ENCODE measurements around the gene TMEM14B.
A peak's percentile ranks its signal among the peaks of the same experiment; 100 is the strongest.
"Not testable (repeated sequence)": the region's sequence is repeated elsewhere in the genome, so short reads cannot be mapped to it uniquely, and the experiment has no call there.

TMEM14B gene

GRCh38 chr6:10725044-10725443, 22.6 kb upstream of the TMEM14B start:
- H3K4me3 ChIP-seq (ENCODE audit: low read length), result no peak overlapping the region
- H3K27me3 ChIP-seq (ENCODE audit: control insufficient read depth, insufficient read depth, low read length), result no peaks in the 10 kb centered on the region
- H3K9ac ChIP-seq (ENCODE audit: low read length), result no peak overlapping the region
- H3K36me3 ChIP-seq (ENCODE audit: control insufficient read depth, low read depth, low read length), result peaks cover 37% of the 10 kb centered on the region
- no peak overlapping the region for H3K27ac ChIP-seq (ENCODE audit: low read length)
- H3K4me1 ChIP-seq (ENCODE audit: control insufficient read depth, low read depth, low read length), result peaks cover 5% of the 10 kb centered on the region
- no peaks in the 10 kb centered on the region for H3K9me3 ChIP-seq (ENCODE audit: control insufficient read depth, low read depth, low read length)

- Histone ChIP-seq H3K27me3 (ENCODE audit: control insufficient read depth, insufficient read depth, low read length) (no peaks in the 10 kb centered on the region), H3K4me1 (ENCODE audit: control insufficient read depth, low read depth, low read length) (peaks cover 5% of the 10 kb centered on the region), H3K4me3 (ENCODE audit: low read length) (no peak overlapping the region), H3K9me3 (ENCODE audit: control insufficient read depth, low read depth, low read length) (no peaks in the 10 kb centered on the region), H3K9ac (ENCODE audit: low read length) (no peak overlapping the region), H3K27ac (ENCODE audit: low read length) (no peak overlapping the region), H3K36me3 (ENCODE audit: control insufficient read depth, low read depth, low read length) (peaks cover 44% of the 10 kb centered on the region)
These were observed 21.9 kb upstream of the TMEM14B start for GRCh38 chr6:10725716-10726115.

DNA sequence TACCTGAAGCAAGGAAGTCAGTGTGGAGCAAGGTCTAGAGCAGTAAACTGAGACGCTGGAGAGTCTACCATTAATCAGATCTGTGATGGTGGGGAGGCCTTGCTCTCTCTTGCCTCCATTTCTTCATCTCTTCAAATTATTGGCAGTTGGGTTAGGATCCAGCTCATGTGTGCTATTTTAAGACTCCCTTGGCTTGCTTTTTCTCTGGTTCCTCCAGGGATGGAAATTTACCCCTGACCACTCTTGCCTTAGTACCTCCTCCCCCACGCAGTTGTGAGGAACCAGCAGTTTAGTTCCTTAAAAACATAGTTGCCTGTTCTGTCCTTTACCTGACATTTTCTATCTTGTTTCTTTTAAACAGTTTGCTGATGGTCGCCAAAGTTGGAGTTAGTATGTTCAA, 17.4 kb upstream of the TMEM14B start:
- Histone ChIP-seq H3K27me3 (ENCODE audit: control insufficient read depth, insufficient read depth, low read length) (no peaks in the 10 kb centered on the region), H3K9ac (ENCODE audit: low read length) (no peak overlapping the region), H3K9me3 (ENCODE audit: control insufficient read depth, low read depth, low read length) (no peaks in the 10 kb centered on the region), H3K4me1 (ENCODE audit: control insufficient read depth, low read depth, low read length) (no peaks in the 10 kb centered on the region), H3K27ac (ENCODE audit: low read length) (no peak overlapping the region), H3K36me3 (ENCODE audit: control insufficient read depth, low read depth, low read length) (peaks cover 49% of the 10 kb centered on the region), H3K4me3 (ENCODE audit: low read length) (no peak overlapping the region)

DNA sequence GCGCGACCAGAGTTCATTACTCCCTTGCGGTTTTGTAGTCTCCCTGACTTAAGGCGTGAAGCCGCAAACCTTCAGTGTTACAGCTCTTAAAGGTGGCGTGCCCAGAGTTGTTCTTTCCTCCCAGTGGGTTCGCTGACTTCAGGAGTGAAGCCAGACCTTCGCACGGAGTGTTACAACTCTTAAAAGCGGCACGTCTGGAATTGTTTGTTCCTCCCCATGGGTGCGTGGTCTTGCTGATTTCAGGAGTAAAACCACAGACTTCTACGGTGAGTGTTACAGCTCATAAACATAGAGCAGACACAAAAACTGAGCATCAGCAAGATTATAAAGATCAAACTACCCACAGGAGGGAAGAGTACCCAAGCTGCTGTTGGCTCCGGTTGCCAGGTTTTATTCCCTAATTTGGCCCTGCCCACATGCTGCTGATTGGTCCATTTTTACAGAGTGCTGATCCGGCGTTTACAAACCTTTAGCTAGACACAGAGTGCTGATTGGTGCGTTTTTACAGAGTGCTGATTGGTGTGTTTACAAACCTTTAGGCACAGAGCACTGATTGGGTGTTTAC, 14.4 kb upstream of the TMEM14B start:
- no peaks in the 10 kb centered on the region for H3K4me1 ChIP-seq (ENCODE audit: control insufficient read depth, low read depth, low read length)
- no peaks in the 10 kb centered on the region for H3K9me3 ChIP-seq (ENCODE audit: control insufficient read depth, low read depth, low read length)
- H3K4me3 ChIP-seq (ENCODE audit: low read length), result no peak overlapping the region
- peaks cover 32% of the 10 kb centered on the region for H3K36me3 ChIP-seq (ENCODE audit: control insufficient read depth, low read depth, low read length)
- no peak overlapping the region for H3K9ac ChIP-seq (ENCODE audit: low read length)
- no peaks in the 10 kb centered on the region for H3K27me3 ChIP-seq (ENCODE audit: control insufficient read depth, insufficient read depth, low read length)
- no peak overlapping the region for H3K27ac ChIP-seq (ENCODE audit: low read length)

DNA sequence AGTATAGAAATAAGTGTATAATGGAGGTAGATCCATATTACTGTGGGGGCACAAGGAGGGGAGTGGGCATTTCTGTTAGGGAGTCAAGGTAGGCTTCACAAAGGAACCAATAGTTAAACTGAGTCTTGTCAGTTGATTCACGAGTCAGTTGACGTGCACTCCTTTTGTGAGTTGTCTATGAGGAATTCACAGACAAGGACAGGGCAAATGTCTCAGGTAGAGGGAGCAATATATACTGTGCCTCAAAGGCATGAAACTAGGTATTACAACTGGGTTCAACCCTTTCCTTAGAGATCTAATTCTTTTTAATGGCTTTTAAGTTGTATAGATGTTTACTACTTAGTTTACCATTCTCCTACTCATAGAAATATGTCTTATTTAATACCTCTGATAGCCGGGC, 13.7 kb upstream of the TMEM14B start:
- Histone ChIP-seq H3K4me3 (ENCODE audit: low read length) (no peak overlapping the region), H3K27me3 (ENCODE audit: control insufficient read depth, insufficient read depth, low read length) (no peaks in the 10 kb centered on the region), H3K36me3 (ENCODE audit: control insufficient read depth, low read depth, low read length) (peaks cover 26% of the 10 kb centered on the region), H3K27ac (ENCODE audit: low read length) (no peak overlapping the region), H3K9me3 (ENCODE audit: control insufficient read depth, low read depth, low read length) (no peaks in the 10 kb centered on the region), H3K4me1 (ENCODE audit: control insufficient read depth, low read depth, low read length) (no peaks in the 10 kb centered on the region), H3K9ac (ENCODE audit: low read length) (no peak overlapping the region)

- Histone ChIP-seq H3K4me3 (ENCODE audit: low read length) (no peak overlapping the region), H3K9ac (ENCODE audit: low read length) (no peak overlapping the region), H3K36me3 (ENCODE audit: control insufficient read depth, low read depth, low read length) (peaks cover 5% of the 10 kb centered on the region), H3K27me3 (ENCODE audit: control insufficient read depth, insufficient read depth, low read length) (no peaks in the 10 kb centered on the region), H3K9me3 (ENCODE audit: control insufficient read depth, low read depth, low read length) (no peaks in the 10 kb centered on the region), H3K4me1 (ENCODE audit: control insufficient read depth, low read depth, low read length) (no peaks in the 10 kb centered on the region), H3K27ac (ENCODE audit: low read length) (no peak overlapping the region)
These were observed 10.9 kb upstream of the TMEM14B start for GRCh38 chr6:10736731-10737130.

DNA sequence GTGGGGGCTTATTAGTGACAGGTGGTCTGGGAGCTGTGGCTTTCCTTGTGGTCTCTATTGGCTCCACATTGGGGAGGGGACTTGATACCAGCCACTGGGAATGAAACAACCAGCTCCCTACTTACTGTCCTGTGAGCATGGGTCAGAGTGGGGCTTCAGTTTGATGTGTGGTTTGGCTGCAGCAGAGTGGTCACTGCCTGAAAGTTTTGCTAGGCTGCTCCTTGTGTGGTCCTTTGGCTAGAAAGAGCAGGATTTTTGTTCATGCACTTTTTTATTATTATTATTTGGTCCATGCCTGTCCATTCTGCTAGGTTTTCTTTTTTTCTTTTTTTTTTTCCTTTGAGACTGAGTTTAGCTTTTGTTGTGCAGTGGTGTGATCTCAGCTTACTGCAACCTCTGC, 7.5 kb upstream of the TMEM14B start:
- Histone ChIP-seq H3K9ac (ENCODE audit: low read length) (no peak overlapping the region), H3K4me1 (ENCODE audit: control insufficient read depth, low read depth, low read length) (no peaks in the 10 kb centered on the region), H3K27ac (ENCODE audit: low read length) (no peak overlapping the region), H3K36me3 (ENCODE audit: control insufficient read depth, low read depth, low read length) (no peaks in the 10 kb centered on the region), H3K4me3 (ENCODE audit: low read length) (no peak overlapping the region), H3K9me3 (ENCODE audit: control insufficient read depth, low read depth, low read length) (no peaks in the 10 kb centered on the region), H3K27me3 (ENCODE audit: control insufficient read depth, insufficient read depth, low read length) (no peaks in the 10 kb centered on the region)

DNA sequence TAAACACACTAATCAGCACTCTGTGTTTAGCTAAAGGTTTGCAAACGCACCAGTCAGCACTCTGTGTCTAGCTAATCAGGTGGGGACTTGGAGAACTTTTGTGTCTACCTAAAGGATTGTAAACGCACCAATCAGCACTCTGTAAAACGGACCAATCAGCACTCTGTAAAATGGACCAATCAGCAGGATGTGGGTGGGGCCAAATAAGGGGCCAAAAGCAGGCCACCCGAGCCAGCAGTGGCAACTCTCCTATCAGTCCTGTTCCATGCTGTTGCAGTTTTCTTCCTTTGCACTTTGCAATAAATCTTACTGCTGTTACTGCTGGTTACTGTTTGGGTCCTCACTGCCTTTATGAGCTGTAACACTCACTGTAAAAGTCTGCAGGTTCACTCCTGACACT, 6.0 kb upstream of the TMEM14B start:
- H3K9ac ChIP-seq (ENCODE audit: low read length); H3K27ac ChIP-seq (ENCODE audit: low read length); H3K27me3 ChIP-seq (ENCODE audit: control insufficient read depth, insufficient read depth, low read length); H3K36me3 ChIP-seq (ENCODE audit: control insufficient read depth, low read depth, low read length); H3K4me3 ChIP-seq (ENCODE audit: low read length); H3K9me3 ChIP-seq (ENCODE audit: control insufficient read depth, low read depth, low read length); H3K4me1 ChIP-seq (ENCODE audit: control insufficient read depth, low read depth, low read length): not testable (repeated sequence)

DNA sequence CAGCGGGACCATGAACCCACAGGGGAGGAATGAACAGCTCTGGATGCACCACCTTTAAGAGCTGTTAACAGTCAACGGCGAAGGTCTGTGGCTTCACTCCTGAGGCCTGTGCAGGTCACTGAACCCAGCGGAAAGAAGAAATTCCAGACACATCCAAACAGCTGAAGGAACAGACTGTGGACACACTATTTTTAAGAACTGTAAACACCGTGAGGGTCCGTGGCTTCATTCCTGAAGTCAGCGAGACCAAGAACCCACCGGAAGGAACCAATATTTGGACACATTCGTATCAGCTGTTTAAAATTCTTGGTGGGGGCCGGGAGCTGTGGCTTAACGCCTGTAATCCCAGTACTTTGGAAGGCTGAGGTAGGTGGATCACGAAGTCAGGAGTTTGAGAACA, 5.4 kb upstream of the TMEM14B start:
- no peaks in the 10 kb centered on the region for H3K36me3 ChIP-seq (ENCODE audit: control insufficient read depth, low read depth, low read length)
- H3K9ac ChIP-seq (ENCODE audit: low read length), result no peak overlapping the region
- peaks cover 4% of the 10 kb centered on the region for H3K4me1 ChIP-seq (ENCODE audit: control insufficient read depth, low read depth, low read length)
- H3K9me3 ChIP-seq (ENCODE audit: control insufficient read depth, low read depth, low read length), result no peaks in the 10 kb centered on the region
- H3K4me3 ChIP-seq (ENCODE audit: low read length), result no peak overlapping the region
- H3K27ac ChIP-seq (ENCODE audit: low read length), result no peak overlapping the region
- H3K27me3 ChIP-seq (ENCODE audit: control insufficient read depth, insufficient read depth, low read length), result no peaks in the 10 kb centered on the region

DNA sequence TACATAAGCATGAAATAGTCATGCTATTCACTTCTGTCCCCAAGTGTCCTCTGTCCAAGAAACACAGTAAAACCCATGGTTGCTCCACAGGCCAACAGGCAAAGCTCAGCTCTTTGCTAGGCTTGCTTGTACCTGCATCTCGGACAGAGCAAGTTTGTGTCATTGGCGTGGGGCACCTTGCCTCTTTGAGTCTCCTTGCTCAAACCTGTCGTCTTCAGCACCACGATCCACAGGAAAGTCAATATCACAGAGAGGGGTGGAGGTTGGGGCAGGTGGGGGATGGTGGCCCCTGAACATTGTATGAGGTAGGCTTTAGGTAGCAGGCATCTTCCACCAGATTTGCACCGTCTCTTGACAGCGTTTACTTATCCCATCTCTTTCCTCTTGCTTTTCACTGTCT, 4.1 kb upstream of the TMEM14B start:
- no peak overlapping the region for H3K27ac ChIP-seq (ENCODE audit: low read length)

GRCh38 chr6:10745116-10745515, 2.5 kb upstream of the TMEM14B start:
- Histone ChIP-seq H3K27me3 (ENCODE audit: control insufficient read depth, insufficient read depth, low read length) (no peaks in the 10 kb centered on the region), H3K9ac (ENCODE audit: low read length) (no peak overlapping the region), H3K36me3 (ENCODE audit: control insufficient read depth, low read depth, low read length) (peaks cover 9% of the 10 kb centered on the region), H3K27ac (ENCODE audit: low read length) (no peak overlapping the region), H3K9me3 (ENCODE audit: control insufficient read depth, low read depth, low read length) (no peaks in the 10 kb centered on the region), H3K4me1 (ENCODE audit: control insufficient read depth, low read depth, low read length) (peaks cover 4% of the 10 kb centered on the region), H3K4me3 (ENCODE audit: low read length) (no peak overlapping the region)

More for the DNA sequence above, 4.1 kb upstream of the TMEM14B start:
- Histone ChIP-seq H3K4me3 (ENCODE audit: low read length) (no peak overlapping the region), H3K27me3 (ENCODE audit: control insufficient read depth, insufficient read depth, low read length) (no peaks in the 10 kb centered on the region), H3K9me3 (ENCODE audit: control insufficient read depth, low read depth, low read length) (no peaks in the 10 kb centered on the region), H3K9ac (ENCODE audit: low read length) (no peak overlapping the region), H3K36me3 (ENCODE audit: control insufficient read depth, low read depth, low read length) (no peaks in the 10 kb centered on the region), H3K4me1 (ENCODE audit: control insufficient read depth, low read depth, low read length) (peaks cover 4% of the 10 kb centered on the region)

DNA sequence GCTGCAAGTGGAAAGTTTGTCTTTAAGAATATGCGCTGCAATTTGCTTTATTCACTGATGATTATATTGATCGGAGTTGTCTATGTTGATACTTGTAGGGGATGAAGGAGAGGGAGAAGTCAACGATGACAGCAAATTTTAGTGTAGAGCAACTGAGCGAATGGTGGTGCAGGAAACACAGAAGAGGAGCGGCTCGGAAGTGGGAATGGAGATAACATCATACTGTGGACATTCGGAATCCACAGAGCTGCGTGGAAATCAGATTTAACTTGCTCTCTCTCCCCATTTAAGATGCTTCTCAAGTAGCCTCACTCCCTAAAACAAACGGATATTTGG, 722 bp upstream of the TMEM14B start:
- Histone ChIP-seq H3K27me3 (ENCODE audit: control insufficient read depth, insufficient read depth, low read length) (no peaks in the 10 kb centered on the region), H3K4me3 (ENCODE audit: low read length) (peak overlapping the region; percentile 88), H3K9ac (ENCODE audit: low read length) (peak overlapping the region; percentile 51), H3K36me3 (ENCODE audit: control insufficient read depth, low read depth, low read length) (peaks cover 18% of the 10 kb centered on the region), H3K9me3 (ENCODE audit: control insufficient read depth, low read depth, low read length) (no peaks in the 10 kb centered on the region), H3K4me1 (ENCODE audit: control insufficient read depth, low read depth, low read length) (peaks cover 4% of the 10 kb centered on the region), H3K27ac (ENCODE audit: low read length) (no peak overlapping the region)
